Mucosa of descending colon (tissue), 3 donors: ENCODE results near the gene SPATA2. TPM values are rescaled to one million over a fixed set of nuclear protein-coding genes. Genes with fewer than 3 reads are reported as not detected.

Experiments
- ATAC-seq: fragments of 200-7000 bp; cut with Tn5 transposase; one replicate; pipeline ENCODE4 v1.9.1; 2020; ENCODE audit warnings: mild to moderate bottlenecking, moderate library complexity
- DNase-seq, 3 donors: peaks; one replicate each; pipeline ENCODE4 v3.0.0-alpha.2; 2020
- H3K36me3 ChIP-seq: fragments of 200-600 bp; one replicate; pipeline ENCODE4 v1.8.0; 2021; ENCODE audit warnings: low read depth, mild to moderate bottlenecking
- H3K4me1 ChIP-seq: fragments of 200-600 bp; one replicate; pipeline ENCODE4 v1.8.0; 2021; ENCODE audit warnings: low read depth, mild to moderate bottlenecking
- H3K4me3 ChIP-seq: fragments of 200-600 bp; one replicate; pipeline ENCODE4 v1.8.0; 2021; ENCODE audit warnings: mild to moderate bottlenecking
- H3K9me3 ChIP-seq: fragments of 200-600 bp; one replicate; pipeline ENCODE4 v1.8.0; 2021; ENCODE audit warnings: mild to moderate bottlenecking
- CTCF ChIP-seq: fragments of 200-600 bp; IDR thresholded peaks from one replicate; pipeline ENCODE4 v1.8.0; 2022; ENCODE audit warnings: antibody characterized with exemption, mild to moderate bottlenecking
- intact Hi-C, 2 donors: fragments of 100-400 bp; cut with DNase I in 1 of 2; cut with micrococcal nuclease in 1 of 2; formaldehyde crosslinking; loops; one replicate each; pipeline versions ENCODE4 v1.11.0 to v1.11.1; 2022; cut with DNase I, micrococcal nuclease
- total RNA-seq, 3 donors: library from RNA; stranded (reverse); fragmentation: NEBNext Ultra II Directional in 2 of 3; extraction: Animal tissue kit (Norgen Biotek cat#: 25700) in 2 of 3; gene quantifications; one replicate each; pipeline versions ENCODE4 v1.2.1 to v1.2.4, GENCODE V29; 2021 to 2023
- donor health status: DM: no; HTN: no; CAD: no; lungs with moderate emphysema.
- donor health status: DM: no; HTN: no; CAD: no.
- donor health status: DM: no; HTN: yes; CAD: no.

Gene SPATA2
- total RNA-seq, 3 donors from 2014 or later = 16.2 to 24.1 (median 20.2) TPM

GRCh38 chr20:49853640-49854039, 61.7 kb downstream of the SPATA2 start:
- no peaks in the 10 kb centered on the region for H3K4me1 ChIP-seq
- ATAC-seq (peak; percentile 15), DNase-seq (no peak)
- no peaks in the 10 kb centered on the region for H3K9me3 ChIP-seq
- TF ChIP-seq CTCF = no peak
- H3K4me3 ChIP-seq = no peak overlapping the region
- intact Hi-C loops = no loop called here
- H3K36me3 ChIP-seq = peaks cover 4% of the 10 kb centered on the region

Other genes with a start within 250 kb of the SPATA2 start
- 10 to 100 TPM; 52.4 to 65.1 (median 60.2) TPM for gene B4GALT5, start 201.7 kb downstream of the SPATA2 start, total RNA-seq
- 10 to 100 TPM; 15.9 to 26.9 (median 16.3) TPM for gene SLC9A8, start 102.7 kb downstream of the SPATA2 start, total RNA-seq
- gene RNF114, start 20.9 kb upstream of the SPATA2 start, total RNA-seq = 10 to 100 TPM; 81.3 to 89.0 (median 88.2) TPM
- gene SNAI1, start 67.5 kb upstream of the SPATA2 start, total RNA-seq = 1 to 10 TPM in 1 of 3 donors, under 1 TPM in 2; 0.78 to 4.5 (median 0.96) TPM
- gene UBE2V1, start 197.6 kb upstream of the SPATA2 start, total RNA-seq = 10 to 100 TPM; 90.1 to 94.4 (median 94.1) TPM
- 10 to 100 TPM; 21.2 to 34.3 (median 23.3) TPM for gene PEDS1, start 238.2 kb upstream of the SPATA2 start, total RNA-seq